Ishikawa (cell line): Measurements from ENCODE around the gene HRH4.

Experiments
- CEBPB ChIP-seq: IDR thresholded peaks from 2 replicates; pipeline ENCODE4 v1.6.1; 2012
- EGR1 ChIP-seq: IDR thresholded peaks from 2 replicates; pipeline ENCODE4 v1.6.1; 2012
- EP300 ChIP-seq: IDR thresholded peaks from 2 replicates; pipeline ENCODE4 v1.6.1; 2012; ENCODE audit warnings: borderline replicate concordance
- TAF1 ChIP-seq: IDR thresholded peaks from 2 replicates; pipeline ENCODE4 v1.6.1; 2012; ENCODE audit warnings: low read depth, mild to moderate bottlenecking
- TF ChIP-seq, protein P1 (sequence below): IDR thresholded peaks from 2 replicates; pipeline ENCODE4 v1.6.1; 2012
- TF ChIP-seq, protein P2 (sequence below): IDR thresholded peaks from 2 replicates; pipeline ENCODE4 v1.6.1; 2012; ENCODE audit warnings: low read depth, mild to moderate bottlenecking

DNA sequence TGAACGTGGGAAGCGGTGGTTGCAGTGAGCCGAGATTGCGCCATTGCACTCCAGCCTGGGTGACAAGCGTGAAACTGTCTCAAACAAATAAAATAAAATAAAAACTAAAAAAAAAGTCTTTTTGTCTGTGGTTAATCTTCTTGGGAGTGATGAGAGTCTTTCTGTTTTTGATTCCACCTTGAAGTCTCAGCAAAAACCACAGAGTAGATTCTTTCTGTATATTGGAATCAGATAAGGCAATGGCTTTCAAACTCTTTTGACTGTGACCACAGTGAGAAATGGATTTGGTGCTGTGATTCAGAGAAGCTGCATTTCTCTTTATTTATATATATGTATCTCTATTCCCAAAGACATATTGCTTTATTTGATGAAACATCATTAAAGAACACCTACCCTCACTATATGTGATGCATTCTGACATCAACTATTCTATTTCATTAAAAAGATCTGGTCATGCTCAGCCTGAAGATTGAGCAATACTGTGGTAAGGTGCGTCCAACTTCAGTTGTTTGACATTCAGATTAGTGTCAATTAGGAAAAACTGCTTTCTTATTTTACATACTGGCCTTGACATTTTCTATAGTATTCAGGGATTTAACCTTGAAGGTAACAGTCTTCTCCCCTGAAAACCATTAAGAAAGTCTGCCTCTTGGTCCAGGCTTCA lies 15.6 kb downstream of the HRH4 start:
- TF ChIP-seq EGR1 = no peak
- TF ChIP-seq, protein P1, sequence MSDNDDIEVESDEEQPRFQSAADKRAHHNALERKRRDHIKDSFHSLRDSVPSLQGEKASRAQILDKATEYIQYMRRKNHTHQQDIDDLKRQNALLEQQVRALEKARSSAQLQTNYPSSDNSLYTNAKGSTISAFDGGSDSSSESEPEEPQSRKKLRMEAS = no peak
- TF ChIP-seq CEBPB = no peak
- TF ChIP-seq, protein P2, sequence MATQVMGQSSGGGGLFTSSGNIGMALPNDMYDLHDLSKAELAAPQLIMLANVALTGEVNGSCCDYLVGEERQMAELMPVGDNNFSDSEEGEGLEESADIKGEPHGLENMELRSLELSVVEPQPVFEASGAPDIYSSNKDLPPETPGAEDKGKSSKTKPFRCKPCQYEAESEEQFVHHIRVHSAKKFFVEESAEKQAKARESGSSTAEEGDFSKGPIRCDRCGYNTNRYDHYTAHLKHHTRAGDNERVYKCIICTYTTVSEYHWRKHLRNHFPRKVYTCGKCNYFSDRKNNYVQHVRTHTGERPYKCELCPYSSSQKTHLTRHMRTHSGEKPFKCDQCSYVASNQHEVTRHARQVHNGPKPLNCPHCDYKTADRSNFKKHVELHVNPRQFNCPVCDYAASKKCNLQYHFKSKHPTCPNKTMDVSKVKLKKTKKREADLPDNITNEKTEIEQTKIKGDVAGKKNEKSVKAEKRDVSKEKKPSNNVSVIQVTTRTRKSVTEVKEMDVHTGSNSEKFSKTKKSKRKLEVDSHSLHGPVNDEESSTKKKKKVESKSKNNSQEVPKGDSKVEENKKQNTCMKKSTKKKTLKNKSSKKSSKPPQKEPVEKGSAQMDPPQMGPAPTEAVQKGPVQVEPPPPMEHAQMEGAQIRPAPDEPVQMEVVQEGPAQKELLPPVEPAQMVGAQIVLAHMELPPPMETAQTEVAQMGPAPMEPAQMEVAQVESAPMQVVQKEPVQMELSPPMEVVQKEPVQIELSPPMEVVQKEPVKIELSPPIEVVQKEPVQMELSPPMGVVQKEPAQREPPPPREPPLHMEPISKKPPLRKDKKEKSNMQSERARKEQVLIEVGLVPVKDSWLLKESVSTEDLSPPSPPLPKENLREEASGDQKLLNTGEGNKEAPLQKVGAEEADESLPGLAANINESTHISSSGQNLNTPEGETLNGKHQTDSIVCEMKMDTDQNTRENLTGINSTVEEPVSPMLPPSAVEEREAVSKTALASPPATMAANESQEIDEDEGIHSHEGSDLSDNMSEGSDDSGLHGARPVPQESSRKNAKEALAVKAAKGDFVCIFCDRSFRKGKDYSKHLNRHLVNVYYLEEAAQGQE = no peak
- no peak for TF ChIP-seq TAF1
- no peak for TF ChIP-seq EP300
